Adrenal gland (tissue), 5 donors: ENCODE results near the gene CEP112.

Experiments used
- CTCF ChIP-seq, 6 experiments: fragments of 450-650 bp in 4 of 6; fragments of 200-600 bp in 2 of 6; sonication (generic) in 1 of 6; IDR thresholded peaks; 1 replicate in 5 of 6; 2 replicates in 1 of 6; pipeline versions ENCODE4 v1.5.1 to v1.8.0; 2016 to 2021; ENCODE audit warnings: antibody characterized with exemption in 6 of 6, mild to moderate bottlenecking in 2 of 6, moderate library complexity in 1 of 6
- POLR2A ChIP-seq, 2 donors: fragments of 450-650 bp; IDR thresholded peaks; one replicate each; pipeline ENCODE4 v1.6.1; 2017; ENCODE audit warnings: antibody characterized with exemption in 2 of 2, mild to moderate bottlenecking in 2 of 2, moderate library complexity in 1 of 2
- donor health status: DM: no; HTN: no; CAD: no.

- TF ChIP-seq CTCF (IDR thresholded peaks at IDR 0.05), result no peak
- no peak for TF ChIP-seq POLR2A (IDR thresholded peaks at IDR 0.05)
Measured at GRCh38 chr17:66207936-66208335, 16.0 kb upstream of the CEP112 start.
